HG02884 (cell line): ENCODE data around the gene TMEM132A.

ENCODE experiments used
- ATAC-seq: cut with Tn5 transposase; IDR thresholded peaks from one replicate; pipeline ENCODE4 v1.9.1; 2021; ENCODE audit warnings: mild to moderate bottlenecking, moderate library complexity; ENCODE audit not compliant: unreplicated experiment

Gene TMEM132A

DNA sequence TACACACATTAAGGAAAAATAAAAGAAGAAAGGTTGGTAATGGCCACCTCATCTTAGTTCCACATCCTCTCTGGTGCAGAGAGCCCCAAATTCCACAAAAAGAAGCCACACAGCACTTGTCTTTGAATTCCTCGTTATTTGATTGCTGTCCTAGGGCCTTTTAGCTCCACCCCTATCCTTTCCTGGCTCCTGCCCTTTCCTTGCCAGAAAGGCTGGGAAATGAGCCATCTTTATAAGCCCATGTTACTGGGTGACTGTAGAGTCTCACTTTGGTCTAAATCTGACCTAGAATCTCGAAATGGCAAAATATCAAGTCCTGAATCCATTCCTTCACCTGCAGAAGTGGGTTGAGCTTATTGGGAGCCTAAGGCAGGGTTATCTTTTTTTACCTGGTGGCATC lies 4.3 kb upstream of the TMEM132A start:
- no peak for ATAC-seq

DNA sequence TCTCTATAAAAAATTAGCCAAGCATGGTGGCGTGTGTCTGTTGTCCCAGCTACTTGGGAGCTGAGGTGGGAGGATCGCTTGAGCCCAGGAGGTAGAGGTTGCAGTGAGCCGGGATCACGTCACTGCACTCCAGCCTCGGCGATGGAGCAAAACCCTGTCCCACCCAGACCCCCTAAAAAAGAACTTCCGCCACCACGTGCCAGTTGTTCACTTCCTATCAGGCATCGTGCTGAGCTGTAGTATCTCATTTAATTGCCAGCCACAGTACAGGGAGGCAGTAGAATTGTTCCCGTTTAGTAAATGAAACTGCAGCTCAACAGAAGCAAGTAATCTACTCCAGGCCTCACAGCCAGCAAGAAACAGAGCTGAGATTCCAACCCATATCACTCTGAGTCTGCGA lies 3.0 kb upstream of the TMEM132A start:
- no peak for ATAC-seq

DNA sequence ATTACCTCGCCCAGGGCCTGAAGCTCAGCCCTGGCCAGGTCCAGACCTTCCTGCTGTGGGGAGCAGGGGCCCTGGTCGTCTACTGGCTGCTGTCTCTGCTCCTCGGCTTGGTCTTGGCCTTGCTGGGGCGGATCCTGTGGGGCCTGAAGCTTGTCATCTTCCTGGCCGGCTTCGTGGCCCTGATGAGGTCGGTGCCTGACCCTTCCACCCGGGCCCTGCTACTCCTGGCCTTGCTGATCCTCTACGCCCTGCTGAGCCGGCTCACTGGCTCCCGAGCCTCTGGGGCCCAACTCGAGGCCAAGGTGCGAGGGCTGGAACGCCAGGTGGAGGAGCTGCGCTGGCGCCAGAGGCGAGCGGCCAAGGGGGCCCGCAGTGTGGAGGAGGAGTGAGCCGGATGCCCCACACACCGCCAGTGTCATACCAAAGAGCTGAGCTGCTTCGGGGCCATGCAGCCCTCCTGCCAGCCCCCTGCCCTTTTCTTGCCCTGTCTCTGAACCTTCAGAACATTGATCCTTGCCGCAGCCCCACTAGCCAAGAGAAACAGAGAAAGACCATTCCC lies 2.4 kb upstream of the TMEM132A start:
- no peak for ATAC-seq

DNA sequence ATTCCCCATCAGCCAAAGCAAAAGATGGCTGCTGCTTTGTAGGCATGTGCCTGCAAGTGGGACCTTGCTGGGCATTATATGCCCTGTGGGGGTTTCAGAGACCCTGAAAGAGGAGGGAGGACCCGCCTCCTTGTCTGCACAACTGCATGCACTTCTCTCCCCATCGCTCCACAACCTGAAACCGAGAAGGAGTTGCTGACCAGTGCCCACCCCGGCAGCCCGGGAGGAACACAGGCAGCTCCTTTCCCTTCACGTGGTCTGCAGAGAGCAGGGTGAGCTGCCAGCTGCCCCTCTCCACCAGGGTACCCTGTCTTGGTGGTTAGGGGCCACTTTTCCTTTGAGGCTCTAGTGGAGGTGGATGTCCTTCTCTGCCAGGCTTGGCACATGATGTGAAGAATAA lies 1.4 kb upstream of the TMEM132A start:
- ATAC-seq = no peak

DNA sequence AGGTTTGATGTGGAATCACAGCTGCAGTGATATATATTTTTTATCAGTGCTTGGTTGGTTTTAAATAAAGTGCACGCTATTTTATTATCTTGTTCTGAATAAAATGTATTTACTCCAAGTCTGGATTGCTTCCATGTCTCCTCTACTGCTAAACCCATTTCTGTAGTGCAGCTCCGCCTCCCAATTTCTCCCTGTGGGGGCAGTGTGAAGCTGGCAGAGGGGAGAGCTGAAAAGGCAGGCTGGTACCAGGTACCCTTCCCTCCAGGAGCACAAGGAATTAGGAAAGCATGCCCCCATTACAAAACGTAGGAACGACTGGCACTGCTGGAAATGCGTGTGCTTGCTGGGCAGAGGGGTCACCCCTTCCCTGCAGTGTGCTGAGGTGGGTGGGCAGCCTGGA lies 934 bp upstream of the TMEM132A start:
- ATAC-seq = no peak

DNA sequence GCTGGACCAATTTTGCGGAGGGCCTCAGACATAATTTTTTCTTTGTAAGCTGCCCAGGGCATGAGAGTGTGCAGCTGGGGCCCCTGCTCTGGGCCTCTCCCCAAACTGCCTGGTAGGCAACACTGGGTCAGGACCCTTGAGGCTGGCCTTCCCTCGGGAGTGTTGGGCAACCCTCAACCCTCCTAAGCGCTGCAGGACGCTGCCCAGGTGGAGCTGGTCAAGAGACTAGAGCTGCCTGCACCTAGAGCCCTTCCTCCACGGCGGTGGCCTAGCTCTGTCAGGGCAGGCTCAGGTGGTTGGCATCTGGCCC lies 505 bp upstream of the TMEM132A start:
- ATAC-seq = no peak

DNA sequence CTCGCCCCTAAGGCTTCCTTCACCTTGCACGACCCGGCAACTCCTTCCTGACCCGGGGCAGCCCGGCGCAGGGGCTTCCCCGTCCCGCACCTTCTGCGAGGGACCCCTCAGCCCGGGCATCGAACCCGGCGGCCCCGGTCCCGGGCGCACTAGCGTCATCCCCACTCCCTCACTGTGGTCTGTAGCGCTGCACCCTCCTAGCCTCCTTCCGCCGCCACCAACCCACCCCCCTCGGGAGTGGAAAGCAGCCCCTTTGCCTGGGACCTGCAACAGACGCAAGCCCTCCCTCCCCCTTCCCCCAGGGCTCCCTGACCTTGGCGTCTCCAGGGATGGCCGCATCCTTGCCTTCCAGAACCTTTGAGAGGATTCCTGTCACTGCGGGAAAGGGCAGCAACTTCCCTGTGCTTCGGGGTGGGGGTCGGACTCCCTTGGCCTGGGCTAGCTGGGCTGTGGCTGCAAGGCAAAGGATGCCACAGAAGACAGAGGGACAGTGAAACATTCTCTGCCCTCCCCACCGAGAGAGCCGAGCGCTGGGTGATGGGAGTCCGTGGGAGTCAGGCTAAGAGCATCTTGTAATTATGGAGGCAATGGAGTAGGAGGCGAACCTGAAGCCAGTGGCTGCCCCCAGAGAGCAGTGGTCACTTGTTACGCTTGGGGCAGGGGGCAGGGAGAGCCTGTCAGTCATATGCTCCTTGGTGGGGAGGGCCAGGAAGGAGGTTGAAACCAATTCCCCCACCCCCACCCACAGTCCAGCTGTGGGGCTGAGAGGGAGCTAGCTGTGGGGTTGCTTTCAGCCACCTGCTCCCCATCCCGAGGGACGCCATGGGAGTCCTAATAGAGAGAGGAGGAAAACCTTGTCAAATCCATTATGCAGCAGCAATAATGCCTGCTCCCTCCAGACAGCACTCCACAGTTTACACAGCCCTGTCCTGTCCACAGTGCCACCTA lies 920 bp downstream of the TMEM132A start:
- ATAC-seq = no peak

DNA sequence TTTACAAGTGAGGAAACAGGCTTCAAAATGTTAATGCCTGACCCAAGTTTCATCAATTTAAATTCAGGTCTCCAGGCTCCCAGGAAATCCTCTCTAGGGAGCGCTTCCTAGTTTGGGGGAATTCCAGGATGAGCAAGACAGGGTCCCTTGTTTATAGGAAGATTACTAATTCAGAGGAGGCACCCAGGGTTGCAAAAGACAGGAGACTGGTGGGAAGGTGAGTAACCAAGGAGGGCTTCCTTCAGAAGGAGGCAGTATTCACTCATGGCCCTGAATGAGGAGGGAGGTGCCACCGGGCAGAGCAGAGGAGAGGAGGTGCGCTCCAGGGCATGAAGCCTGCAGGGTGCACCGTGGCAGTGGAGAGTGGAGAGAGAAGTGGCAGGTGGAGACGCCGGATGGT lies 1.6 kb downstream of the TMEM132A start:
- ATAC-seq = no peak

DNA sequence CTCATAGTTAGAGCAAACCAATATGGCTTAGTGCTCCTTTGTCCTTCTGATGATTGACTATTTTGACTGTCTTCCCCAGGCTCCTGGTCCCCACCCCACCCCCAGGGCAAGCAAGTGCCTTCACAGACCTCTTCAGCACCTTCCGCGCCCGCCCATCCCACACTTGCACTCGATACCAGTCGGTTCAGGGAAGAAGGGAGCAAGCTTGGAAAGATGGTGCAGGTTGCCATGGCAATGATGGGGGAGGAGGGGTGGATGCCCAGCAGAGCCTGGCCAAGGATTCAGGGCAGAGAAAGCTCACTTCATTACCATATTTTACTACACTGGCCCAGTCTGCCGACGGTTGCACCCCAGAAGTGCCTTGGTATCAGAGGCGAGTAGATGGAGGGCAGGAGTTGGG lies 2.2 kb downstream of the TMEM132A start:
- no peak for ATAC-seq

DNA sequence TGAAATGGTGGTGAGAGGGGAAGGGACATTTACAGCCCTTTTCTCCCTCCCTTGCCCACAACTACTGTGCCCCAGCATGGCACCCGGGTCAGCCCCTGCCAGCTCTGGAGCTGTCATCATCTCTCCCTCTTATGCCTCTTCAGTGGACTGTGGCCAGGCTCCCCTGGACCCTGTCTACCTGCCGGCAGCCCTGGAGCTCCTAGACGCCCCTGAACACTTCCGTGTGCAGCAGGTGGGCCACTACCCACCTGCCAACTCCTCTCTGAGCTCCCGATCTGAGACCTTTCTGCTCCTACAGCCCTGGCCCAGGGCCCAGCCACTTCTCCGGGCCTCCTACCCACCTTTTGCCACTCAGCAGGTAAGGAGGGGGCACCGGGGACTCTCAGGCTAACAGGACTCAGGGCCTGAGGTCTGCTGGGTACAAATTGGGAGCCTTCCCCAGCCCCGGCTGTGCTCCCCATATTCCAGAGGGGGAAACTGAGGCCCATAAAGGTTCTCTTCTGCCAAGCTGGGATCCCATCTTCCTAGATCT lies 2.9 kb downstream of the TMEM132A start:
- ATAC-seq = no peak

DNA sequence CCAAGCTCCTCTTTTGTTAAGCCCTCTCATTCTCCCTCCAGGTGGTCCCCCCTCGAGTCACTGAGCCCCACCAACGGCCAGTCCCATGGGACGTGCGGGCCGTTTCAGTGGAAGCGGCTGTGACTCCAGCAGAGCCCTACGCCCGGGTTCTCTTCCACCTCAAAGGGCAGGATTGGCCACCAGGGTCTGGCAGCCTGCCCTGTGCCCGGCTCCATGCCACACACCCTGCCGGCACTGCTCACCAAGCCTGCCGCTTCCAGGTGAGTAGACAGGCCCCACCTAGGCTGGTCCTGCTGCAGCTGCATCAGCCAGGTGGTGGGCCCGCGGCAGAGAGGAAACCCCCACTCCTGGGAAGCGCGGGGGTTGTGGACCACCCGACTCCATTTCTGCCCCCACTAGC lies 3.3 kb downstream of the TMEM132A start:
- no peak for ATAC-seq

DNA sequence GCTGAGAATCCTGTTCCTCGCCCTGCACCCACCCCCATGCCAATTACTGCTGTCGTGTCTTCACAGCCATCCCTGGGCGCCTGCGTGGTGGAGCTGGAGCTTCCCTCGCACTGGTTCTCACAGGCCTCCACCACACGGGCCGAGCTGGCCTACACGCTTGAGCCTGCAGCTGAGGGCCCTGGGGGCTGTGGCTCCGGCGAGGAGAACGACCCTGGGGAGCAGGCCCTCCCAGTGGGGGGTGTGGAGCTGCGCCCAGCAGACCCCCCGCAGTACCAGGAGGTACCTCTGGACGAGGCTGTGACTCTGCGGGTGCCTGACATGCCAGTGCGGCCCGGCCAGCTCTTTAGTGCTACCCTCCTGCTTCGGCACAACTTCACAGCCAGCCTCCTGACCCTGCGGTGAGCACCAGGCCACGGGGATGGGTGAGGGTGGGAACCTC lies 4.3 kb downstream of the TMEM132A start:
- no peak for ATAC-seq

DNA sequence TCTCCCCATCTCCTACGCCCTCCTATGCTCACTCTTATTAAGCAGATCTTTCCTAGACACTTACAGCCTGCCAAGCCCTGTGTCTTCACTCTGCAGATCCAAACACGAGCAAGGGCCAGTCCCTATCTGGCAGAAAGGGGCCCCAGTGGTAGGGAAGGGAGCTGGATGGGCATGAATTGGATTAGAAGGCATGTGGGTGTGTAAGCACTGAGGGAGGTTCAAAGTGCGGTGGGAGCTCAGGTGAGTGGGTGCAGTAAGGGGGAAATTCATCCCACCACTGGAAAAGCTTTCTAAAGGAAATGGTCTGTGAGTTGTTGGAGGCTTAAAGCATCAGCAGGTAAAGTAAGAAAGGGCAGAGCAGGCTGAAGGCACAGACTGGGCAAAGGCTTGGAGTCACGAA lies 5.5 kb downstream of the TMEM132A start:
- no peak for ATAC-seq

DNA sequence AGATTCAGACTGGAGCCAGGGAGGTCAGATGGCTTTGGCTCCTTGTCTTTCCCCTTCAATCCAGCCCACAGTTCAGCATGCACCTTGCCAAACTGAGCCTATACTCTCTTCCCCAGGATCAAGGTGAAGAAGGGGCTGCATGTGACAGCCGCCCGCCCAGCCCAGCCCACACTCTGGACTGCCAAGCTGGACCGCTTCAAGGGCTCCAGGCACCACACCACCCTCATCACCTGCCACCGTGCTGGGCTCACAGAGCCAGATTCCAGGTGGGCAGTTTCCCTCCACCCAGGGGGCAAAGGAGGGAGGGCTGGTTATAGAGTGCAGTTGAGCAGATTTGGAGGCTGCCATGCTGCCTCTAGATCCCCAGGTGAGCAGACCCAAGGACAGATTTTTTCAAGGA lies 6.1 kb downstream of the TMEM132A start:
- ATAC-seq = no peak

DNA sequence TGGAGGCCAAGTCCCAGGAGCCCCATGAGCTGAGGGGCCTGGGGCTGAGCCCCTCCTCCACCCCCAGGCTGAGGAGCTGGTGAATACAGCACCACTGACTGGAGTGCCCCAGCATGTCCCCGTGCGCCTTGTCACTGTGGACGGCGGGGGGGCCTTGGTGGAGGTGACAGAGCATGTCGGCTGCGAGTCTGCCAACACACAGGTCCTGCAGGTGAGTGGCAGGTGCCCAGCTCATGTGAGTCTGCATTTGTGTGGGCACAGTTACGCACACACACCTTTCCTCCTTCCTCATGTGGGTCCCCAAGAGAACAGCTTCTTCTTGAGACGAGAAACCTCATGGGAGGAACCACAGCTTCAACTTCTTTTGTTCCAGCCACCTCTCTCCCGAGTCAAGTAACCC lies 7.7 kb downstream of the TMEM132A start:
- ATAC-seq = no peak

DNA sequence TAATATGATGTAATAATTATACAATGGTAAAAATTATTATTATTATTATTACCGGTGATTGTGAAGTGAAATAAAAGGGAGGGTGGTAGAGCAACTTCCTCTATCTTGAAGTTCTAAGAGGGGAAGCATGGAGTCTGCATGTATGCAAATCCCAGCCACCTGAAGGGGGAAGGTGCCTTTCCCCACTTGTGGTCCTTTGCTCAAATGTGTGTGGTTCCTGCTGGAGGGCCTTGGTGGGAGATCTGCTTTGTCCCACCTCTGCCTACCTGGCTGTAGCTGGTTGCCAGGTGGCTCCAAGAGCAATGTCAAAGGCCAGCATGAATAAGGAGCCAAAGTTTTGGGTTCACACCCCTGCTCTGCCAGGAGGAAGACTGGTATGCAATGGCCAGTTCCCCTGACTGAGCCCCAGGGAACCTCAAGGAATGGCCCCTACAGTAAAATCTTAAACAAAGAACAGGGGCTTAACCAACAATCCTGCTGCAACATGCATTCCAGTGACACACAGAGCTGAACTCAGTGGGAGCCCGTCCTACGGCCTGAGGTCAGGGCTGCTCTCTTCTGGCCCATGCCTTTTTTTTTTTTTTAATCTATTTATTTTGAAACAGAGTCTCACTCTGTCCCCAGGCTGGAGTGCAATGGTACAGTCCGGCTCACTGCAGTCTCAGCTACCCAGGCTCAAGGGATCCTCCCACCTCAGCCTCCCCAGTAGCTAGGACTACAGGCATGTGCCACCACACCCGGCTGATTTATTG lies 8.5 kb downstream of the TMEM132A start:
- no peak for ATAC-seq

DNA sequence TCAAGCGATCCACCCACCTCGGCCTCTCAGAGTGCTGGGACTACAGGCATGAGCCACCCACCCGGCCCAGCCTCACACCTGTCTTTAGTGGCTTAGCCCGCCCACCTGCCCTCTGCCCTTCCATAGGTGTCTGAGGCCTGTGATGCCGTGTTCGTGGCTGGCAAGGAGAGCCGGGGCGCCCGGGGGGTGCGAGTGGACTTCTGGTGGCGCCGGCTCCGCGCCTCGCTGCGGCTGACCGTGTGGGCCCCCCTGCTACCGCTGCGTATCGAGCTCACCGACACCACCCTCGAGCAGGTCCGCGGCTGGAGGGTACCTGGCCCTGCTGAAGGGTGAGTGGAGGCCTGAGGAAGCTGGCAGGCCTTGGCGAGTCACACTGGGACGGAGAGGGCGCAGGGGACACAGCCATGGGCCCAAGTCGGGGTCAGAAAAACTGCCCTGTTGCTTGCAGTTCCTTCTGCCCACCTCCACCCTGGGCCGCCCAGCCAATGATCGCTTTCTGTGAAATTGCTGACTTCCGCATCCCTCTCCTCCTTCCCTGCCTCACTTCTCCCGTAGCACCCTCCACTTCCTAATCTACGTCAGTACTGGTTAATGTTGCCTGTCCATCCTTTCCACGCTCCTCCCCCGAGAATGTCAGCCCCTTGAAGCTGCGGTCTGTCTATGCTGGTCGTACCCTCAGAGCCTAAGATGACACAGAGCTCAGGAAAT lies 9.3 kb downstream of the TMEM132A start:
- ATAC-seq = no peak

DNA sequence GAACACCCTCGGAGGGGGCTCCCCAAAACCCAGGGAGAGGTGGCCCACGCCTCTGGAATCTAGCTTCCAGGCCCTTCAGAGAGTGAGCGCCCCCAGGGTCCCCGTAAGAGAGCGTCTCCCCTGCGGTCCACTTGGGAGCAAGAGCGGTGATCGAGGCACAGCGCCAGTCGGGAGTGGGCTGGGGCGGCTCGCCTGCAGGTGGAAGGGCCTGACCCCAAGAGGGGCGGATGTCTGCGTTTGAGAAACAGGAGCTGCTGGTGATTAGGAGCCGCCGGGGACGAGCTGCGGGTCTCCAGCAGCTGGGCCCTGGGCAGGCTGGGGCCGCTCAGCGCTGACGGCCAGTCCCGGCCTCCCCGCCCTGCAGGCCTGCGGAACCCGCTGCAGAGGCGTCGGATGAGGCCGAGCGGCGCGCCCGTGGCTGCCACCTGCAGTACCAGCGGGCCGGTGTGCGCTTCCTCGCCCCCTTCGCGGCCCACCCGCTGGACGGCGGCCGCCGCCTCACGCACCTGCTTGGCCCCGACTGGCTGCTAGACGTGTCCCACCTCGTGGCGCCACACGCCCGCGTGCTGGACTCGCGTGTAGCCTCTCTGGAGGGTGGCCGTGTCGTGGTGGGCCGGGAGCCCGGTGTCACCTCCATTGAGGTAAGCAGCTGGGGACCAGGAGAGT lies 10.0 kb downstream of the TMEM132A start:
- no peak for ATAC-seq

DNA sequence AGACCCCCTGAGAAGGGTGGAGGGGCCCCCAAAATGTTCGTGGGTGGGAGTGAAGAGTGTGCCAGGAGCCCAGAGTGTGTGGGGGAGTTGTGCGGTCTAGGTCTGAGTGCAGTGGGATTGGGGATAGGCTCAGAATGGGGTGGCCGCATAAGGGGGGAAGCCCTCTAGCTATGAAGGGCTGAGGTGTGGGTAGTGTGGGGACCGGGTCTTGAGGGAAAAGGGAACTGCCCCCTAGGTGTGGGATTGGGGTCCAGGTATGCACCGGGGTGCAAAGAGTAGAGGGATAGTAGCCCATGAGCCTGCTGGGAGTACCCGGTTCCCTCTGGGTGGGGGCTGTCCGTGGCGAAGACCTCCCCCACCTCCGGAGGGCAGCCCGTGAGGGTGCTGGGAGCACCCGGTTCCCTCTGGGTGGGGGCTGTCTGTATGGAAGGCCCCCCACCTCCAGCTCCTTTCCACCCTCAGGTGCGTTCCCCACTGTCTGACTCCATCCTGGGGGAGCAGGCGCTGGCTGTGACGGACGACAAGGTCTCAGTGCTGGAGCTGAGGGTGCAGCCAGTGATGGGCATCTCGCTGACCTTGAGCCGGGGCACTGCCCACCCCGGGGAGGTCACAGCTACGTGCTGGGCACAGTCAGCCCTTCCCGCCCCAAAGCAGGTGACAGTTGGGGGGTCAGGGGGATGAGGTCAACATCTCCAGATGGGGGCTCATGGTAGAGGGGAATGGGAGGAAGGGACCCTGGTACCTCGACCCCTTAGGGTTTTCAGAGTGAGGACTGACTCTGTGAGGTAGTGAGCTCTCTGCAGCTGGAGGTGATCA lies 10.7 kb downstream of the TMEM132A start:
- no peak for ATAC-seq
